ENCODE results near the gene RPS6KC1.

GRCh38 chr1:213297021-213297420, 246.0 kb downstream of the RPS6KC1 start:
- TF ChIP-seq EP300 (IDR thresholded peaks at IDR 0.05; ENCODE audit: borderline replicate concordance) (no peak), TEAD4 (IDR thresholded peaks at IDR 0.05) (no peak), TAF1 (IDR thresholded peaks at IDR 0.05; ENCODE audit: low read depth) (no peak), REST (IDR thresholded peaks at IDR 0.05; ENCODE audit: low read depth) (no peak), CREB1 (IDR thresholded peaks at IDR 0.05; ENCODE audit: low read depth) (no peak), FOXM1 (IDR thresholded peaks at IDR 0.05; ENCODE audit: borderline replicate concordance, low read depth) (no peak), USF1 (IDR thresholded peaks at IDR 0.05) (no peak), RAD21 (IDR thresholded peaks at IDR 0.05; ENCODE audit: low read depth) (no peak), EGR1 (IDR thresholded peaks at IDR 0.05) (no peak), YY1 (IDR thresholded peaks at IDR 0.05; ENCODE audit: low read depth) (no peak), NFIC (IDR thresholded peaks at IDR 0.05) (no peak), CEBPB (IDR thresholded peaks at IDR 0.05) (no peak), ZBTB7A (IDR thresholded peaks at IDR 0.05; ENCODE audit: low read depth) (no peak)
- TF ChIP-seq, protein P1, sequence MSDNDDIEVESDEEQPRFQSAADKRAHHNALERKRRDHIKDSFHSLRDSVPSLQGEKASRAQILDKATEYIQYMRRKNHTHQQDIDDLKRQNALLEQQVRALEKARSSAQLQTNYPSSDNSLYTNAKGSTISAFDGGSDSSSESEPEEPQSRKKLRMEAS (IDR thresholded peaks at IDR 0.05): no peak

Data from Ishikawa (cell line).